Lung microvascular endothelial cell (primary cell): ENCODE data around the gene SPATS2L. TPM values are rescaled to one million over a fixed set of nuclear protein-coding genes. Genes with fewer than 3 reads are reported as not detected.

Experiments
- DNase-seq, 2 donors: peaks; one replicate each; pipeline versions ENCODE4 v3.0.0 to v3.0.0-alpha.2; 2010; ENCODE audit warnings: low read depth in 2 of 2
- total RNA-seq: library from RNA; depleted of rRNA; stranded (reverse); fragments of >200 nt; gene quantifications from 2 replicates; pipeline ENCODE4 v1.2.1, GENCODE V29; 2014

SPATS2L gene
- total RNA-seq, 1 donor from 2014 or later, result 5.4 TPM

DNA sequence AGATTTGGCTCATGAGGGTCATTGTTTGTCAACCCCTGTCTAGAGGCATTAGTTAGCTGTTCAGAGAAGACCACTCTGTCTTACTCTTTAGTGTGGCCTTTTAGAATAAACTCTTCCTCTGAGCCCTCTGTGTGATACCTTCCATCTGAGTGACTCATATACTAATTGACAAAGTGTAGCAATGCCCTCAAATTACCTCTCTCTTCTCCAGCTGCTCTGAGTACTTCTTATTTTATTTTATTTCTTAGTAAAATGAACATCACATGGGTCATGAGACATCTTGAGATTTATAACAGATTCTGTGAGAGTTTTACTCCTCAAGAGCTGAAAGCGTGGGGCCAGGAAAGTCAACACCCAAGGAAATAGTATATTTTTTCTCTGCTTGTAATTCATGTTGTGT lies 136.0 kb downstream of the SPATS2L start:
- DNase-seq, result no peak

DNA sequence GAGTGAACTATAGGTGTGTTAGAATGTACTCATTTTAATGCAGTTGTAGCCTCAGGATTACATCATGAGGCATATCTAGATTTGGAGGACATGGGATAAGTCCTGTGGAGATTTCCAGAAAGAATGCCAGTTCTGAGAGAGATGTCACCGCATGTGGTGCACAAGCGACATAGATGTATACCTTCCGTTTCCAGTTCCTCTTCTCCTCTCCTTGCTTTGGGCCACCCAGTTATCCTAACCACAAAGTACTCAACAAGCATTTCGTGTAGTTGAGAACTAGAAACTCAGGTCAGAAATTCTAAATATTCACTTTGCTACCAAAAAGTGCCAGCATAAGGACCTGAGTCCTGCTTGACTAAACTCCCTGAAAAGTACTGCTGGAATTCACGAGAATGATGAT lies 136.9 kb downstream of the SPATS2L start:
- DNase-seq, result no peak

DNA sequence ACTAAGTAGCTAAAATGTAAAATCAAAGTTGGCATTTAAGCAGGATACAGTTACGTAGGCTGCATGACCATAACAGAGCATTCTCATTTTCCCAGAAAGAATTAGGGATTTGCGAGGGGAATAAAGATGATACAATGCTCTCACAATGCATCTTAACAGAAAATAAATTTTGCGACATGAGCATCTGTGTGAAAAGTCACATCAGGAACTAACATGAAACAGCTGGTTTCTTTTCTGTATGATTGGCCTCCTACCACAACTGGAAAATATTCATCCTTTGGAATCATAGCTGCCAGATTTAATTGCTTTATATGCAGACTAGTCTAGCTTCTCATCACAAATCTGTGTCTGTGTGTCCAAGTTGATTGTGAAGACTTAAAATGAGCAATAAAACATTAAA lies 137.4 kb downstream of the SPATS2L start:
- DNase-seq, result no peak

DNA sequence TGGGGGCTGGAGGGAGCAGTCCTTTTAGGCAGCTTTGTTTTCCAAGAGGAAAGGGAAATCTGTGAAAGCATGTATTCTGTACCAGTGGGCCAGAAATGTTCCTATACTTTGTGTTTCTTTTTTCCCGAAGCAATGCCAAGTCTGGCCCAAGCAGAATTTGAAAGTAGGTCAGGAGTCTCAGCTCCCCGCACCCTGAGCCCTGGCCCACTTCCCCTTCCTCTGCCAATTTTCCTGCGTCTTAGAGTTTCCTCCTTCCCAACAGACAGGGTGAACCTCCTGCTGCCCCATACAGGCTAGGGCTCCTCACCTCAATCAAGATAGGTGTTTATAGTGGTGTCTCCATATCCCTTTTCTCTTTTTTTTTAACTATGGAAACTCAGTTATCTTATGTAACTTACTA lies 138.0 kb downstream of the SPATS2L start:
- DNase-seq, result no peak

DNA sequence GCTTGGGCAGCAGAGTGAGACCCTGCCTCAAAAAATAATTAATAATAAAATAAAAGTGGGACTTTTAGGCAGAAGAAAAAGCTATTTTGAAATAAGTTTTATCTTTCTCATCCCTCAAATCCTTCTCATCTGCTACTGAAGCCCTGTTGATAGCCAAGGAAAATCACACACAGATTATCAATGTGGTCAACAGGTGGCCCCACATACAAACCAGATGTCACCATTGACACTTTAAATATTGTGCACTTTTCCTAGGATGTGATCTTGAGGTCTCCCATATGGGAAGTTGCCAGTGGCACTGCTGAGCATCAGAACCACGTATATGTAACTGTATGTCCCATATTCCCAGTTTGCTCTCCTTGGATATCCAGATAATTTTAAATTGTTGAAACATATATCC lies 138.8 kb downstream of the SPATS2L start:
- DNase-seq, result no peak

DNA sequence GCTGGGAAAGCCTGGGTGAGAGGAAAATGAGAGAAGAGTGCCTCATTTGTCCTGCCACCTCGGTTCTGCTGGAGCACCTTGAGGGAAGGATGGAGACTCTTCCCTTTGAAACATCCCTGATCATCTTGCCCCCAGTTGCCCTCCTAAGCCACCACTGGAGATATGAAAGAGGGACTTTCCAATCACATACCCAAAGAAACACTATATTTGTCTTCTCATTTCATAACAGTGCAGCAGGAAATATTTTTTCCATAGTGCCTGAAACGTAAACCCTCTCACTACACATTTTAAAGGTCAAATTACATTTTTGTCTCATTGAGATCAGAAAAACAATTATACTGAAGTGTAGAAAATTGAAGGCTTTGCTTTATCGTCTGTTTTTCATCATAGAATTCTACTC lies 140.1 kb downstream of the SPATS2L start:
- DNase-seq, result no peak

DNA sequence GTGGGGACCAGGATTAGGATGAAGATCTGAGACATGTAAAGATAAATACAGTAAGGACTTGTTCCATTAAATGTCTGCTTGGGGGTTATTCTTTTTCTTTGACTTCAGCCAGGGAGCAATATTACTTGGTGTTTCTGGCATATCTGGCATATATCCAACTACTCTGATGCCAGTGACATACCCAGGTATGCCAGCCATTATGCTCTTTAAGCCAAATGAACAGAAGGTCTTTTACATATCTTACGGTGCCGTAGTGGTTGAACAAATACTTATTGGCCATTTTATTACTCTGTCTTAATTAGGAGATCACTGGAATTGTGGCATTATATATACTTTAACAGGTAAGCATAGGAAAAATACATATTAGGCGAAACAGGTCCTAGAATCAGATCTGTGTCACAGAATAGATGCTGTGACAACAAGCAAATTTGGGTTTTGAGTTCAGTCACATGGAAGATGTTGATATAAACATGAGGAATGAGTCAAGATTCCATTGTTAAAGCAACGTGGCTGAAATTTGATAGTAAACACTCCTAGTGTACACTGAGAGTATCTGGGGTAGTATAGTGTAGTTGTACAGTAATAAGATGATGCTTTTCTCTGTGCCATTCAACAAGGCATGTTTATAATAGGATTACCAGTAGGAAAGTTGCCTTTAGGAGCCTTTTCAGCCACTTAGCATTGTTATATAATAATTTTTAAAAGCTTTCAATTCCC lies 140.8 kb downstream of the SPATS2L start:
- peak in 1 of 2 donors; percentile 14 for DNase-seq

DNA sequence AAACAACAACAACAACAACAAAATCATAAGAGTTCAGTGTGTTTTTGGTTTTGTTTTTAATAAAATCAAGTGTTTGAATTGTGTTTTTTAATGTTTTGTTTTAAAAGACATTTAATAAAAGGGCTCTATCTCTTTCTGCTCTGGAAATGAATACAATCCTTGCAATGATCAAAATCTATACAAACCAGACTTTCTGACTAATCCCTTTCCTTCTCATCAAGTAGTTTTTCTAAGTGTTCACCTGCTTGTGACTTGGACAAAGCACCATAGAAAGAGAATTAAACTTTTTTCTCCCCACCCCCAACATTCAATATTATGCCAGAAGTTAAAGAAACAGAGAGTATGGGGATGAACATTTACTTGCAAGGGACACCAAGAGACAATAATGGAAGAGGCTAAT lies 142.0 kb downstream of the SPATS2L start:
- no peak for DNase-seq

DNA sequence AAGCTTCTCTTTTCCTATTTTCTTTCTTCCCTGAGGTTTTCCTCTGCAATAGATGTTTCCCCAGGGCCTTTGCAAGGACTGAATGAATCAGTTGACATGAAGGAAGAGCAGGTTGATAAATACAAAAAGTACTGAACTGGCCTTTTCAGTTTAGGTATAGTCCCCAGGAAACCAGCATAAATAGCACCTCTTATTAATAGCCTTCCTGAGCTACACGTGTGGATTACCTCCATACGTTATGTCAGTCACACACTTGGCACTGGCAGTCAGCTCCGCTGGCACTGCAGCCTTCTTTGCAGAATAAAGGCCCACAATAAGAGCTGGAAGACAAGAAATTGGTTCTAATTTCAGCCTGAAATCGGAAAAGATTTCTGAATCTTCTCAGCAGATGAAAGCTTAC lies 142.7 kb downstream of the SPATS2L start:
- DNase-seq, result no peak

DNA sequence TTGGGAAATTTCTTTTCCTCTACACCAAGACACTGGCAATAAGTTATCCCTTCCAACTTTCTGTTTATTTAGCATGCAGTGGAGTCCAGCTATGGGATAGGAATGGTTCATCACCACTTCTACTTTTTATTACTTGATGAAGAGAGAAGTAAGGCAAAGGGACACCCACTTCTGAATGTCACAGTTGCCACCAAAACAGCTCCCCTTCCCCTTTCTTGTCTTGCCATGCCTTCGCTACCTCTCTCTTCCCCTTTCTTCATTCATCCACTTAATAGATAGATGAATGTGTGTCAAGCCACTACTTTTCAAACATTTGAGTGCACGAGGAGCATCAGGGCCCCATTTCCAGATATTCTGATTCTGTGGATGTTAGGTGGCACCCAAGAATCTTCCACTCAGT lies 143.8 kb downstream of the SPATS2L start:
- no peak for DNase-seq

DNA sequence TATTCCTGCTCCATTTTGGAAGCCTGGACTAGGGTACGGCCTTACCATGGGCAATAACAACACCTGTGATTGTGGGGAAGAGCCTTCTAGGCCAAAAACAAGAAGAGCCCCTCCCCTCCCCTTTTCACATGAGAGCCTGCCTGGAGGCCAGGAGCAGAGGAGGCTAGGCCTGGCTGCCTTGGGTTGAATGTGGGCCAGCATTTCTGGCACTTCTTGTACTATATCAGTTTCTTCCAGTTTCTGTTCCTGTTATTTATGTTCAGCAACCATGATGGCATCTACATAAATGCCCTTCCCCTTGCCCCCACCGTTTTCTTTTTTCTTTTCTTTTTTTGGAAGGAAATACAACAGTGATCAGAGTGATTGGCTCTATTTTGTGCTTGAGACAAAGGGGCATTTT lies 145.0 kb downstream of the SPATS2L start:
- no peak for DNase-seq

DNA sequence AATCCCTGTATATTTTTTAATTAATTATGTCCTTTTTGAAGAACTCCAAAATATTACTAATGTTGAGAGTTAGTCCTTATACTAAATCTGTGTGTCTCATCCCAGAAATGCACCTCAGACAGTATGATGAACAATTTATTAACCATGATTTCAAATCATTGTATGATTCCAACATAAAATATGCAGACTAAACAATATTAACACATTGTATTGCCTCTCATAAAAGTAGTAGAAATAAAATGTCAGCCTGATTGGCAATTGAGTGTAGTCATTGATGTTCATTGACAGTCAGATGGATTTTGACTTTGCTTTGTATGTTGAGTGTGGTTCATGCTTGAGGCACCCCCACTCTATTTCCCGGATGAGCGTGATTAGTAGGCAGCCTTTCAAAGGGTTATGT lies 145.9 kb downstream of the SPATS2L start:
- DNase-seq, result no peak

DNA sequence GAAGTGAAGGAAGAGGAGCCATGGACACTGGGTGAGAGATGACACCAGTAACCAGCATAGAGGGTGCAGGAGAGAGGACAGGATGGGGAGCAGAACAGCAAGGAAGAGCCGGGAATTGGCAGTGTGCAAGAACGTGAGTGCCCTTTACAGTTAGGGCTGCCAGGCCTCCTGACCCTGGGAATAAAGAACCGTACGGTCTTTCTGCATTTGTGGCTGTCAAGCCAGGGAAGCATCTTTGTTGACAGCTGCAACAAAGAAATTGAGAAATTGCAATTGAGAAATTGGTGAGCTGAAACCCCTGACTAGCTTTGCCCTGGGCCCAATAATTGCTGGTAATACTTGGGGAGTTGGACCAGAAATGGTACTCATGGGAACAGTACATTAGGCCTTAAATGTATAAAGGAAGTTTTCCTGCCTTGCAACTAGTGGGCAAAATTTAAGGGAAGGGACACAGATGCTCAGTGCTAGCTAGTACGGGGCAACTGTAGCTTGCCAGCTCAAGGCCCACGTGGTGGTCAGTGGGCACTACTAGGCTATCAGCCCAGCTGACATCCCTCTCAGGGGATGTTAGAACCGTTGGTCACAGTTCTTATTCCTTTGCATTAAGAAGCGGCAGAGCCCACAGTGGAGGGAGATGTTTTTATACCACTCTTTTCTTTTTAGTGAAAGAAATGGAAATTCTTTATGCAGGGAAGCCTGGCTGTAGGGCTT lies 146.8 kb downstream of the SPATS2L start:
- no peak for DNase-seq

DNA sequence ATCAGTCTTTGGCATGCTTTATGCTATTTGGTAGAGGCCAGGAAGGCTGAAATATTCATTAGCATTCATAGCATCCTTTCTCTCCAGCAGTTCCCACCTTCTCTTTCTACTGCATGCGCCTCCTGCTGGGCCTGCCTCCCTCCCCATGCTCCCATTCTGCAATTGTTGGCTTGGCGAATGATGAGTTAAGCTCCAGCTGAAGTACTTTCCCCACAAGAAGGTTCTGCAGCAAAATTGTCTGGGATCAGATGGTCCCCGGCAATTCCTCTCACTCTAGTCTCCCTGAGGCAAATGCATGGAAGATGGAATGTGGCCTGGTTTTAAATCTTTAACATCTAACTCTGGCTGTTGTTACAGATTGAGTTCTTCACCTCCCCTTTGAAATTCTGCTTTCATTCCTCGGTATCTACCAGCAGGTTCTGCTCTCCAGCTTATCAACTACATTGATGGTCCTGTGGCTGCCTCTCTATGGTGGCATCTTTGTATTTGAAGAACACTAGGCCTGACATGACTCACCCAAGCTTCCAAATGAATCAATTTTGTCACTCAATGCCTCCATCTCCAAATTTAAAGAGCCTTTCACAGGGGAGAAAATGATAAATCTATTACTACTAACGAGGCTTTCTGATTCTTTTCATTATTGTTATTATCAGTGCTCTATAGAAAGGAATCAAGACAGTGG lies 147.5 kb downstream of the SPATS2L start:
- no peak for DNase-seq

DNA sequence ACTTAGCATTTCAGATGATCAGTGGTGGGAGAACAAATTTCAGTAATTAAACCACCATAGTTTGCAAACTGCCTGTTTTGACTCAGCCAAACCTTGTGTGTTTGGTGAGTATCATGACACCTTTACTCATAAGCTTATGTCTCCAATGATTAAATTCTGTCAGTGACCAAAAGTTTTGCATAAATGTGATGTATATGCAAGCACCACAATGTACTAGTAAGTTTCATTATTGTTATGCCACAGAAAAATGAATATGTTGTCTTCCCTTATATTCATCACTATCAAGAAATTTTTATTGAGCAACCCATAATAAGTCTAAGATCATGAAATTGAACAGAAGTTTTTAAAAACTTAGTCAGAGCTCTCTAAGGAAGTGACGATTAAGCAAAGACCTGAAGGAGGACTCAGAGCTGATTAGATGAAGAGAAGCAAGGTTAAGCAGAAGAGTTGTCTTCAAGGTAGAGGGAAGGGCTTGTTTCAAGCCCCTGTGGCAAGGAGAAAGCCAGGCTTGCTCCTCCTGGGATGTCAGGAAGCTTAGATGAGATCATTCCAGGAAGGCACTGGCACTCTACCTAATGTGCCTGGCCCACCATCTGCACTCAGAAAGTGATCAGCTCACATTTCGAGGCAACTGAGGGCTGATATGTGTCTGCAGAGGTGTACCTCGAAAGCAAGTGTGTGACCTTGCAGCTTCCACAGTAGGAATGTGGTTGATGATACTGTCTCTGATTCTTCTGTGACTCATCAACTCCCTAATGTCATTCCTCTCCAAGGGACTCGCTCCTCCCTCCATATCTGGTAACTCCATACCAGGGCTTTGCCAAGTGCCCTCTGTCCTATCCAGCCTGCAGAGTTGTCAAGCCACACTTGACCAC lies 148.7 kb downstream of the SPATS2L start:
- DNase-seq, result peak in 1 of 2 donors; percentile 26

DNA sequence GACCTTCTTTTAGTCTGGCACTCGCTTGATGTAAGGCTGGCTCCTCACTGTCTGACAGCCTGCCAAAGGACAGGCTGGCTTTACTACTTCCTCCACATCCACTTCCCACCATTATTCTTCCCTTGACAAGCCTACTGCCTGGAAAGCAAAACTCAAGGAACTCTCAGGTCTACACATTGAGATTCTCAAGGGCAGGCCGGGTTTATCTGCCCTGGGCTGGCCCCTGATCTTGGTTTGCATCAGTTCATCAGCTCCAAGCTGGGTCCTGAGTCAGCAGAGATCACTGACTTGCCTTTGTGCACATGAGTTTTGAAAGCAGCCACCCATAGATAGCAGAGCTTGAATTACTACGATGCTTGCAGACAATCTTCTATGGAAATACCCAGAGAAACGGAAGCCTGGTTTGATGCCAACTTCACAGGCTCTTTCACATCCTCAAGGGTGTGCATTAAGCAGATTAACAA lies 149.5 kb downstream of the SPATS2L start:
- peak; percentile 4 to 63 for DNase-seq

DNA sequence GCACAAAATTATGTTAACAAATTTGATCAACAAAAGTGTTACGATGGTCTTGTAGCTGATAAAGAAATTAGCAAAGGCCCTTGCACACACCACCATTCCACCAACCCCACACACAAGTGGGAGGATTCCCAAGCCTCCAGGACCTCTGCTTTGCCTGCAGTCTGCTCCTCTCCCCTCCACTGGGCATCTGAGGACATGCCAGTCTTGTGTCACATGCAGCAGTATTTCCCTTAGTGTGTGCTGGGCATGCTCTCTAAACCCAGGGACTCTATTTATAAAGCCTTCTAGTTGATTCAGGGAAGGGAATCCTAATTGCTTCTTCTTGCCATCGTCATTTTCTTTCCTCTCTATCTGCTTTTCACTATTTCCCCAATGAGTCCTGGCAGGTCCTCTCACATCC lies 150.1 kb downstream of the SPATS2L start:
- no peak for DNase-seq

DNA sequence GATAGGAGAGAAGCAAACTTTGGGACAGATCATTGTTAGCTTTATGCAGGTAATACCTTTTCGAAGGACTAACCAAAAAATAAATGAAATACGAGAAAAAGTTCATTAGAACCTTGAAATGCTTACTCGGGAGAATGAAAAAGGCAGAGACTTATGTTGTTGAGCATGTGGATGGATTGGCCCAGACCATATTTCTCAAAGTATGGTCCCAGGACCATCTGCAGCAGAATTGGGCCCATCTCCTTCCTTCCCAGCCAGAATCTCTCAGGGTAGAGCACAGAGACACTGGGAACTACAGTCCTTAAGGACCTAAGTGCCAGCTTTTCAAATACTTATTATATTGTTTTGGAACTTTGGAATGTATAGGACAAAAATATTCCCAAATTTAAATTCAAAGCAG lies 152.6 kb downstream of the SPATS2L start:
- DNase-seq, result no peak

DNA sequence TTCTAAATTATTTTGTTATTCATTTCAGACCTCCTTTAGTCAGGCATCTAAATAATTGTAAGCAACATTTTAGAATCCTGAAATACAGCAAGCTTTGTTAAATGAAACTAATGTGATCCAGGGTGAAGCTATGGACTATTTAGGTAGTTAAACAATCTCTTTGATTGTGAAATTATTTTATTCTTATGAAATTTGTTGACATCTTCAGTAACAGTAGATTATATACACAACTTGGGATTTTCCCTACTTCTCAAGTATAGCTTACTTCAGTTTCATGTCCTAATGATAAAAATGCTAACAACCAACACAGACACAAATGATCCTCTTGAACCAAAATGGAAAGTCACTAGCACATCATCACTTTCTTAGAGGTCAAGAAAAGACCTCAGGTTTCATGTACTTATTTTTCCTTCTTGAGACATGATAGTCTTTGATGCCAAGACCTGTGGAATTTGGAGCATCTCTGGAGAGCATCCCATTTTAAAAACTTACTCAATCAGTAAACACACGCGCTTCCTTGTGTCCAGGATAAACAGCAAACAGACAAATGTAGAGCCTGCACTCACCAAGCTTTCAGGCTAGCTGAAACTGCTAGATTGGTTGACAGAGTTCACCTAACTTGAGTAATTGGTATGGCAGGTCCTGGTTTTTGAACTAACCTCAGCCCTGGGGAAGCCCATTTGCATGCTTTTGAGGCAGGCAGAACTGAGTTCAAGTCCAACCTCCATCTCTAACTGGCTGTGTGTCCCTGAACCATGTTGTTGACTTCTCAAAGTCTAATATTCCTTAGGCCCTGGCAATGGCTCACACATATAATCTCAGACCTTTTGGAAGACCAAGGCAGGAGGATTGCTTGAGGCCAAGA lies 155.6 kb downstream of the SPATS2L start:
- DNase-seq, result no peak

DNA sequence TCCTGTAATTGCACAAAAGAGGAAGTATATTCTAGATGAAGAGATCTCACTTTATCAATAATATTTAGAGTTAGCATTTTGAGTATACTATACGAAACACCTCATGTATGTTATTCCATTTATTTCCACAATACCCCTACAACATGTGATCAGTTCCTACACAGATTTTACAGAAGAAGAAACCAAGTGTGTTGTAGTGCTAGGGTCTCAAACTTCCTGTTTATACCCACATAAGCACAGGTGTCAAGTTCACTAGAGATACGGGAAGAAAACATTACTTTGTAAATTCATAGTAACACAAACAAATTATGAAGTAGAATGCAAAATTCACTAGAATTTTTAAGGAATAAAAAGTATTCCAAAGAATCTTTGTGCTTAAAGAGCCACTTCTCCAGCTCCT lies 157.0 kb downstream of the SPATS2L start:
- no peak for DNase-seq
